GM23338 (cell line): Measurements from ENCODE around the gene MAPKAPK2.

Source experiments
- EZH2 ChIP-seq: fragments of 200-600 bp; sonication (generic); IDR thresholded peaks from one replicate; pipeline ENCODE4 v1.8.0; 2017; ENCODE audit warnings: antibody characterized with exemption, mild to moderate bottlenecking, low read depth; ENCODE audit not compliant: unreplicated experiment
- POLR2AphosphoS5 ChIP-seq: IDR thresholded peaks from 2 replicates; pipeline ENCODE4 v1.6.1; 2016; ENCODE audit warnings: antibody characterized with exemption, low read depth
- TF ChIP-seq, protein P1 (sequence below), 2 experiments: fragments of 200-600 bp in 1 of 2; sonication (generic) in 1 of 2; conservative IDR thresholded peaks; 2 replicates each; pipeline versions ENCODE4 v1.5.1 to v1.6.1; 2016 to 2017; ENCODE audit warnings: antibody characterized with exemption in 2 of 2, low read depth in 2 of 2, mild to moderate bottlenecking in 2 of 2, moderate library complexity in 1 of 2

DNA sequence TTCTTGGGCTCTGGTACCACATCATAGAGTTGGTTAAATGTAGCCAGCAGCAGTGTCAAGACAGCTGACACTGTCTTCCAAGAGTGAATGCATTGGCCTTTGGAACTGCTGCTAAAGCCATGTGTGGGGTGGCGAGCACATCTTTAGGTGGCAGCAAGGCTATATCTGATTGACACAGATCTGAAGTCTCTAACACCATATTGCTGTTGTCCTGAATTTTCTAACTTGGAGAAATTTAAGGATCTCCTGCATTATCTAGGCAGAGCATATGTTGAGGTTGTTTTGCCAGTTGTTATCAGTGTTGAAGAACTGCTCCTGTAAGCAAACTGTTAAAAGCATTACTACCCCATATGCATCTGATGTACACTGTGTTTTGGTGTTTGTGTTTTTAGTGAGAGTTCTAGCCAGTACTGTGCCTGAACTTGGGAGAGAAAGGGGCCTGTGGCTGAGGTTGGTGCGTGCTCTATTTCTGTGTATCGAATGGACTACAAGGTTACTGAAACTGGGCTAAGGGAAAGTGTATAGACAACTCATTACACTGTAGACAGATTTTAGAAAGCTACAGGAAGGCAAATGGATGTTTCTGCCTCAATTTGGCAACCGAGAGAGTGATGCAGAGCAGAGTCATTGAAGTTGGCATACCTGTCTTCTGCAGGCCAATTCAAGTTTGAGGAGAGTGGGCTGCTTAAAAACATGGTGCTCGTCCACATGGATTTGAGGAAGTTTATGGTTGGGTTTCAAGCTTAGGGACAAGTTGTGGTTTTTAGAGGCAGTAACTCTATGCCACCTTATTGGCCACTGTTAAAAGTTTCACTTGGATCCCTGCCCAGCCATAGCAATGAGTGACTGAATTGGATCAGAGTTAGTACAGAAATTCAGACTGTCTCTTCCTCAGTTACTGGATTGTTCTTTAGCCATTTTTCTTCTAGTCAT lies 32.5 kb upstream of the MAPKAPK2 start:
- TF ChIP-seq, protein P1, sequence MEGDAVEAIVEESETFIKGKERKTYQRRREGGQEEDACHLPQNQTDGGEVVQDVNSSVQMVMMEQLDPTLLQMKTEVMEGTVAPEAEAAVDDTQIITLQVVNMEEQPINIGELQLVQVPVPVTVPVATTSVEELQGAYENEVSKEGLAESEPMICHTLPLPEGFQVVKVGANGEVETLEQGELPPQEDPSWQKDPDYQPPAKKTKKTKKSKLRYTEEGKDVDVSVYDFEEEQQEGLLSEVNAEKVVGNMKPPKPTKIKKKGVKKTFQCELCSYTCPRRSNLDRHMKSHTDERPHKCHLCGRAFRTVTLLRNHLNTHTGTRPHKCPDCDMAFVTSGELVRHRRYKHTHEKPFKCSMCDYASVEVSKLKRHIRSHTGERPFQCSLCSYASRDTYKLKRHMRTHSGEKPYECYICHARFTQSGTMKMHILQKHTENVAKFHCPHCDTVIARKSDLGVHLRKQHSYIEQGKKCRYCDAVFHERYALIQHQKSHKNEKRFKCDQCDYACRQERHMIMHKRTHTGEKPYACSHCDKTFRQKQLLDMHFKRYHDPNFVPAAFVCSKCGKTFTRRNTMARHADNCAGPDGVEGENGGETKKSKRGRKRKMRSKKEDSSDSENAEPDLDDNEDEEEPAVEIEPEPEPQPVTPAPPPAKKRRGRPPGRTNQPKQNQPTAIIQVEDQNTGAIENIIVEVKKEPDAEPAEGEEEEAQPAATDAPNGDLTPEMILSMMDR (conservative IDR thresholded peaks at IDR 0.05; ENCODE audit: low read depth in 2 of 2): no peak
- TF ChIP-seq EZH2: no peak
- no peak for TF ChIP-seq POLR2AphosphoS5
